HG03097 (cell line): ENCODE measurements around the gene ARHGEF1.
"Not testable (repeated sequence)": the region's sequence is repeated elsewhere in the genome, so short reads cannot be mapped to it uniquely, and the experiment has no call there.

ENCODE experiments used
- ATAC-seq: cut with Tn5 transposase; IDR thresholded peaks from one replicate; pipeline ENCODE4 v1.9.1; 2021; ENCODE audit not compliant: unreplicated experiment, low FRiP score

Gene ARHGEF1

DNA sequence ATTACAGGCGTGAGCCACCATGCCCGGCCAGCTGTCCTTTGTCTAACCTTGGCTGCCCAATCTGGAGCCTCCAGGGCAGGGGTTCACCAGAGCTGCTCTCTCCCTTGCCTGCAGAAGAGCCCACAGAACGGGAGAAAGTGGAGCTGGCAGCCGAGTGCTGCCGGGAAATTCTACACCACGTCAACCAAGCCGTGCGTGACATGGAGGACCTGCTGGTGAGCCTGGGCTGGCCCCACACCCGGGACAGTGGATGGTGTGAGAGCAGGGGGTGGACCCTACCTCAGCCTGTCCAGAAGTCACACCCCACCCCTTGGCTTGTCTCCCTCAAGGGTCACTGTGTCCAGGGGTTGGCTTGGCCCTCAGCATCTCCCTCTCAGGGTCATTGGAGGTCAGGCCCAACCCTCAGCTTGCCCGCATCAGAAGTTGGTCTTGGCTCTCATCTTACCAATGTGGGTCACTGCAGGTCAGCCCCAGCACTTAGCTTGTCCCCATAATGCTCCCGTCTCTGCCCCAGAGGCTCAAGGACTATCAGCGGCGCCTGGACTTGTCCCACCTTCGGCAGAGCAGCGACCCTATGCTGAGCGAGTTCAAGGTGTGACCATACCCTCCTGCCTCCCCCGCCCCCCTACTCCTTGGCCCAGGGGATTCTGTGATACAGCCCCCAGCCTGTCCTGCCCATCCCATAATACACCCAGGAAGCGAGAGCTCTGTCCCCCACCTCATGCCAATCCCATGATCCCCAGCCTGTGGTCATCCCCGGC lies 20.4 kb downstream of the ARHGEF1 start:
- ATAC-seq: no peak

DNA sequence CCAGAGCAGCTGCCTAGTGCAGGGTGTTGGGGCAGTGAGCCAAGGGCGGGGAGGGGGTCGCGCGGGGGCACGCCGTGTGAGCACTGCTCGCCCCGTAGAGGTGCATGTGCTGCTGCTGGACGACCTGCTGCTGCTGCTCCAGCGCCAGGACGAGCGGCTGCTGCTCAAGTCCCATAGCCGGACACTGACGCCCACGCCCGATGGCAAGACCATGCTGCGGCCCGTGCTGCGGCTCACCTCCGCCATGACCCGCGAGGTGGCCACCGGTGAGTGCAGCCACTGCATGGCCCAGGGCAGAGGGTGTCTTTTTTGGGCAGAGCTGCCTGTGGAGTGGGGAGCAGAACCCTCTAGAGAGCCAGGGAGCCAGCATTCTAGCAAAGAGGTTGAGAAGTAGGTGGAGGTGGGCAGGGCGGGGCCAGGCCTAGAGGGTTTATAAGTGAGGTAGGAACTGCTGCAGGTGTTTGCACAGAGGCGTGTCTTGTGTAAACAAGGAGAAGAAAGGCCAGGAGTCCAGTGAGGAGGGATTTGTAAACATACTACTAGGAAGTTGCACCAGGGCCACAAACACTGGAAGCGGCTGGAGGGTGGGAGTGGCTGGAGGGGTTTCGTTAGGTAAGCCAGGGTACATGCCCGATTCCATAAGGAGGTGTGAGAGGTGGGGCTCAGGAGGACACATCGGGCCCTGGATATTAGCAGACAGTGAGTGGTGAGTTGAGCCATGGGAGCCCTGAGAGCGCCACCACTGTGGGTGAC lies 21.3 kb downstream of the ARHGEF1 start:
- no peak for ATAC-seq

DNA sequence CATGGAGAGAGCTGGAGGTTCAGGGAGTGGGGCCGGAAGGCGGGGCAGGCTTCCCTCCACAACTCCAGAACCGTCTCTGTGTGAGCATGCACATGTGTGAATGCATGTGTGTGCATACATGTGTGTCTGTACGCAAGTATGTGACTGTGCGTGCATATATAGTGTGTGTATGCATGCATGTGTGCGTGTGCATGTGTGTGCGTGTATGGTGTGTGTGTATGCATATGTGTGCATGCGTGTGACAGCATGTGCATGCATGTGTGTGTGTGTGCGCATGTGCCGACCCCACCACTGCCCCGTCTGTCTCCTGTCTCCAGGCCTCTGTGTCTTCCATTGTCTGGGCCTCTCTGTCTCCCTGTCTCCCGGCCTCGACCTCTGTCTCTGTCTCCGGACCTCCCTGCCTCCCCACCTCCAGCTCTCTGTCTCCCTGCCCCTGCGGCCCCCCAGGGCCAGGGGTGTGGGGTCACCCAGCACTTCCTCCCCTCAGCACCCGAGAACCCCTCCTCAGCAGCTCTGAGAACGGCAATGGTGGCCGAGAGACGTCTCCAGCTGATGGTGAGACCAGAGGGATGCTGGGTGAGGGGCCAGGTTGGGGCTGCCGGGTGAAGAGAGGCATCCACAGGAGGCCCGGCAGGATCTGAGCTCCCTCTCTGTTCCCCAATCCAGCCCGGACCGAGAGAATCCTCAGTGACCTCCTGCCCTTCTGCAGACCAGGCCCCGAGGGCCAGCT lies 22.5 kb downstream of the ARHGEF1 start:
- ATAC-seq: no peak

DNA sequence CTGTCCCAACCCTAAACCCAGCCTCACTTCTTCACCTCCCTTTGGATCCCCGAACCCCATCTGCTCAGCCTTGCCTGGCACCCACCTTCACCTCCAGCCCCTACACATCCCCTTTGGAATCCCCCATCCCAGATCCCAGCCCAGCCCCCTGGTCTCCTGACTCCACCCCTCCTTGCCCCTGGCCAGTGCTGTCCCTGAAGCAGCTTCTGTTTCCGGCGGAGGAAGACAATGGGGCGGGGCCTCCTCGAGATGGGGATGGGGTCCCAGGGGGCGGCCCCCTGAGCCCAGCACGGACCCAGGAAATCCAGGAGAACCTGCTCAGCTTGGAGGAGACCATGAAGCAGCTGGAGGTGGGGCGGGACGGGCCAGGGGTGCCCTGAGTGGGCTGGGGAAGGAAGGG lies 23.3 kb downstream of the ARHGEF1 start:
- no peak for ATAC-seq

DNA sequence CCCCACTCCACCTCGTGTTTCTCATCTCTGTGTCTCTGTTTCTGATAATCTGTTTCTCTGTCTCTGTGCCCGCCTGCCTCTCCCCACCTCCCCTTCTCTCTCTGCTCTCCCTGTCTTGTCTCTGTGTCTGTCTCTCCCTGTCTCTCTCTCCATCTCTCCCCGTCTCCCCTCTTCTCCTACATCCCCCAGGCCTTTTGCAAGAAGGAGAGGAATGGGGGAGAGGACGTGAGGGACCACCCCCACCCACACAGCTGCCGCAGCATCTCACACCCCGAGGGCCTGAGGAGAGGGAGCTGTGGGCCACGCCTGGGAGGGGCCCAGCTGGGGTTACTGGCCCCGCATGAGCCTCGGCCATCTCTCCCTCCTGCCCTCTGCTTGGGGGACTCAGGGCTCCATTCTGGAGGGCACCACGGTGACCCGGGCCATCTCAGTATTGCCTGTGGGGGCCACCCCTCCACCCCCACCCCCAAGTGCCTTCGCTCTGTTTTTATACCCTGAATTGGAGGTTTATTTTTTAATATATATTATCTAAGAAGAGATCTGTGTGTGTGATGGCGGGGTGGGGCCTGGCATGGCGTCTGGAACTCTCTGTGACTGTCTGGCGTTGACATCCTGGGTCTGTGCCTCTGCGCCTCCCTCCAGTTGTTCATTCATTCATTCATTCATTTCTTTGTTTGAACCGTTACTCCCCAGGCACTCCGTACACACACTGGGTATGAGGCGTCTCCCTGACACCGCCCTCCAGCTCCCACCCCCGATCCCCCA lies 24.1 kb downstream of the ARHGEF1 start:
- no peak for ATAC-seq

DNA sequence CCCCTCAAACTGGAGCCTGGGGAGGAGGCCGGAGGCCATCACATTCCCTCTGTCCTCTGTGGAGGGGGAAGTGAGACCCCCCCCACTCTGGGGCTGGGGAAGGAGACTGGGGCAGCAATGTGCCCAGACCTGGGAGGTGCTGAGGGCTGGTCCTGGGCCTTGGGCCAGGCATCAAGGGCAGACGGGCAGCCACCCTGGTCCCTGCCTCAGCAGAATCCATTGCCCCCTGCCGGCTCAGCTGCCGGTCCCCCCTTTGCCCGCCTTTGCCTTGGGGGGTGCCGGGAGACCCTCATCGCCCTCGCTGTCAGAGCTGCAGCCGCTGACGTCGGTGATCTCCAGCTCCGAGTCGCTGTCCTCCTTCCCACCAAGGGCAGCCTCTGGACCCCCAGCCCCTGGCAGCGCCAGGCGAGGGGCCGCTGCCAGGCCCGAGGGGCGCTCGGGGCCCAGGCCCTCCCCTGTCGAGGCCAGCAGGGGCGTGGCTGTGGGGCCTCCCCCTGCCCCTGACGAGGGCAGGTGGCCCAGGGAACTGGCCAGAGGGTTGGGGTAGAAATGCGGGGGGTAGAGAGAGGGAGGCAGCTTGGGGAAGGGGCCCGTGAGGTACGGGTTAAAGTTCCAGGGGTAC lies 25.1 kb downstream of the ARHGEF1 start:
- no peak for ATAC-seq

DNA sequence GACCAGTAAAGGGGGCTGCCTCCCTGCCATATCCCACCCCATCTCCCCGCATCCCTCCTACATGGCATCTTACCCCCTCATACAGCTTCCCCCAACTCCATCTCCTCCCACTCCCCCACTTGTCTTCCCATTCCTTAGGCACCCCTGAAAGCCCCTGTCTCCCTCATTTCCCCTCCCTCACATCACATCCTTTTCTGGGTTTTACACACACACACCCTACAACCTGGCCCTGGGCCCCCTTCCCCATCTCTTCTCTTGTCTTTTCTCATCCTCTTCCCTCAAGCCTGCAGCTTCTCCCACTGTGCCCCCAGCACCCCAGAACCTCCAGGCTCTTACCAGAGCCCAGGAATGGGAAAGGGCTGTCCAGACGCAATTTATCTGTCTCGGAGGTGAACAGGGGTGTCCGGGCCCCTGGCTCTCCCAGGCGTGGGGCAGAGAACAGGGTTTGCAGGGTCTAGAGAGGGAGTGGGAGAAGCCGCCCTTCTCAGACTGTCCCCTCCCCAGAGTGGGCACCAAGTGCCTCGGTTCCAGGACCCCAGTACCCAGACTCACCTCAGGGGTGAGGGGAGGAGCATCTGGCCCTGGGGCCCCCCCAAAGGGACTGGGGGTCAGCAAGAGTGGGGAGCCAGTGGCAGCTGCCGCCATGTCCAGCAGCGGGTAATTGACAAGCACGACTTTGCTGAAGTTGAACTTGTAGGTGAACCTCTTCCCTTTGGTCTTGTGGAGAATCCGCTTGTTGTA lies 25.9 kb downstream of the ARHGEF1 start:
- ATAC-seq: no peak

DNA sequence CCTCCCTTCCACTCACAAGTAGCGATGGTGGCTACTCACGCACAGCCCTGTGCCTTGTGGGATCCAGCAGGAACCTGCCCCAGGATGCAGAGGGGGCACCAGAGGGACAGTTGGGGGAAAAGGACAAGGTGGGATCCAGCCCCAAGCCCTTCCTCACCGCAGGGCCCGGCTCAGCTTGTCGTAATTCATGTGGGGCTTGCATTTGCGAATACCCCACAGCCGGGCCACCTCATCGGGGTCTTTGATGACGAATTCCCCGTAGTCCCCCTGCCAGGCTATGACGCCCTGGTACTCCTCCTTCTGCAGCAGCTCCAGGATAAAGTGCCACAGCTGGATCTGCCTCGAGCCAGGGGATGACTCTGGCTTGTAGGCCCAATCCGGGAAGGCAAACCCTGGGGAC lies 26.7 kb downstream of the ARHGEF1 start:
- ATAC-seq: no peak

DNA sequence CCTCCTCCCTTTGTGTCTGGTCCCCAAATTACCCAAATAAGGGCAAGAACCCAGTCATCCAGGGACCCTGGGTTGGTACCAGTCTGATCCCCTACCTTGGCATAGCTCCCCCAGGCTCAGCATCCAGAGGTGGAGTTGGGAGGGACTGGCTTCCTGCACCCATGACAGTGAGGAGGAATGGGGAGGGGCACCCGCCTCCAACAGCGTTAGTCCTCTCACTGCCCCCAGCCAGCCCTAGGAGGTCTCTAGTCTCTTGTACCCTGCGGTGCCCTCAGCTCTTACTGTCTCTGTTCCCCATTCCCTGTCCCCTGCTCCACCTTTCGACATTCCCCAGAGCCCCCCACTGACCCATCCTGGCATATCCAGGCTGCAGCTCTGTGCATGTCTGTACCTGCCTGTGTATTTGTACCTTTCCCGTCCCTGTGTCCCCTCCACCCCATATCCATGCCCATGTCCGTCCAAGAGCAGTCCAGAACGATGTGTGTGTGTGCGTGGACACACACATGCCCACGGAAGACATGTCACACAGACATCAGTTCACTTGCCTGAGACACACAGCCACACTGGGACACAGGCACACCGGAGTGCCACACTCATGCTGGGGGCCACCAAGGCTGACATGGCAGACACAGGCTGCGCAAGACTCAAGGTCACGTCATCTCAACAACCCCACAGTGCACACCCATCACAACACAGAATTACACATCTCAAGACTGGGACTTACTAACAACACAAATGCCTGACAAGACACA lies 27.4 kb downstream of the ARHGEF1 start:
- no peak for ATAC-seq

DNA sequence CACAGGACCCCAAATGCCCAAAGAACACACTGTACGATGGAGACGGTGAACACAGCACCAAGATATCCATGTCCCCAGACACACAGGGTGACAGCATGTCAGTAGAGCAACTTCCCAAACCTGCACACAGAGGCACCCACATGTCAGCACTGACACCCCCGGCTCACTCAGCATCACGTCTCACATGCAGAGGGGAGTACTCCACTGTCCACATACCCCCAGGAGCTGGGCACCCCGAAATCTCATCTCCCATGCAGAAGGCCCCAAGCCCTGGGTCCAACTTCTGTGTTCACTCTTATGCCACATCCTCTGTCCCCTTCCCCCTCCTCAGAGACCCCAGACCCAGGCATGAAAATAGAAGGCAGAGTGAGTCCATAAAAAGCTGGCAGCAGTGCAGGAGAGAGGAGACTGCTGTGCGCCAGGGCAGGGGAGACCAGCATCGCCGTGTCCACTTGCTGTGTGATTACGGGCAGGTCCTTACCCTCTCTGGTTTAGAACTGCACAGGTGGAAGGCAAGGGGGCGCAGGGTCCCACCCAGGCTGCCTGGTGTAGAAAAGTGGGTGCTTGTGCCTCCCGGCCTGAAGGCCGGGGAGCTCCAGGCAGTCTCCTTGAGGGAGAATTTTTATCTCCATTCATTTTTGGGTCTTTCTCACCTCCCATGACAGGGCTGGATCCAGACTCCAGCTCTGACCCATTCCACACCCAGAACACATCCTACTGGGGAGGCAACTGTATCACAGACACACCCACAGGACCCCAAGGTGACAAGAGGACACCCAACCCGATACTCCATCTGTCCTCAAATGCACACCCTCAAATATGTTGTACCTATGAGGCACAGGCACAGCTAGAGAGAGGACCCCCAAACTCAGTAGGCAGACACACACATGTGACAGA lies 28.3 kb downstream of the ARHGEF1 start:
- ATAC-seq: no peak

DNA sequence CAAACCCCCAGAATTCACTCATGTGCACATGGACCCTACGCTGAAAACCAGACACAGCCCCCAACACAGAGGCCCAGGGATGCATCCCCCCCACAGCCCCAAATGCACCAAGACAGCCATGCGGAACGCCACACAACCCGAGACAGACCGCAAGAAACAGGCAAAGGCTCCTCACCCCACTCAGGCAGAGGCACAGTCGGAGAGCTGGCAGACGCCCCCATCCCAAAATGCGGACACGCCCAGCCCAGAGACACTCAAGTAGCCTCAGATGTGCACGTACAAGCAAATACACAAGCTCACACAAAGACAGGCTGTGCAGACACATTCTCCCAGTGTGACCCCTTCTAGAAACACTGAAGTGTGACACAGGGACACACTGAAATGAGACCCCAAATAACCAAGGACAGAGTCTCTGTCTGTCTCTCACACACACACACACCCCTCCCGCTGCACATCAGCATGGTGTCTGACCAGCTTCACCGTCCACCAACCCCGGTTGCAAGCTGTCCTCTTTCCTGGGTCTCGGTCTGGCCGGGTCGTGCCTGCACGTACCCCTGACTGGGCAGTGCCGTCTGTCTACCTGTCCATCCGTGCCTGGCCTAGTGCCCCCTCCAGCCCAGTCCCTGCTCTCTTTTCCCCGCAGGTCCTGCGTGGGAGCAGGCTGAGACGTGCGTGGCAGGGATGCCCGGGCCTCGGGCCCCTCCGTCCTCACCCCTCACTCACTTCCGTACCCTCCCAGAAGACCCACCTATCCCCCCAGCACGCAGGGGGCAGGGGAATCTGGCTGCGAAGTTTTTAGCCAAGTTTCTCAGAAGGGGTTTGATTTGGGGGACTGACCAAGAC lies 29.1 kb downstream of the ARHGEF1 start:
- ATAC-seq: no peak

DNA sequence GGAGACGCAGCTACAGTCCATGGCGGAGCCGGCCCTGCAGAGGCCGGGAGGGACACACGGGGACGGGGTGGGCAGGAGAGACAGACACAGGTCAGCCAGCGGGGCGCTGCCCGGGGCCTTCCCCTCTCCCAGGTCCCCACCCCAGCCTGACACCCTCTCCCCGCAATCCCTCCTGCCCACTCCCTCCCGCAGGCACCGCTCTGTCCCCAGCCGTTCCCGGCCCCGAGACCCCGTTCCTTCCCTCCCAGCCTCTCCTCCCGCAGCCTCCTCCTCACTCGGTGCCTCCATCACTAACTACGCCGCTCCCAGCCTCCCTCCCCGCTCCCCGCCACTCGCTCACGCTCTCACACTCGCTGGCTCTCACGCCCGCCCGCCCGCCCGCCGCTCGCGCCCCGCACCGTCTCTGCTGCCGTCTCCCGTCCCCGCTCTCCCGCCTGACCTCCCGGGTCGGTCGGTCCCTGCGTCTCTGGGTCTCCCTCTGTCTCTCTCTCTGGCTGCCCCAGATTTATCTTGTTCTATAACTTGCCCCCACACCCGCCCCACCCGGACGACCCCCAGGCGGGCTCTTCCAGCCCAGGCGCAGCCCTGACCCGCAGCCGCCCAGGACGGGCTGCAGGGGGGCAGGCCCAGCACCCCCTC lies 30.0 kb downstream of the ARHGEF1 start:
- ATAC-seq: no peak

DNA sequence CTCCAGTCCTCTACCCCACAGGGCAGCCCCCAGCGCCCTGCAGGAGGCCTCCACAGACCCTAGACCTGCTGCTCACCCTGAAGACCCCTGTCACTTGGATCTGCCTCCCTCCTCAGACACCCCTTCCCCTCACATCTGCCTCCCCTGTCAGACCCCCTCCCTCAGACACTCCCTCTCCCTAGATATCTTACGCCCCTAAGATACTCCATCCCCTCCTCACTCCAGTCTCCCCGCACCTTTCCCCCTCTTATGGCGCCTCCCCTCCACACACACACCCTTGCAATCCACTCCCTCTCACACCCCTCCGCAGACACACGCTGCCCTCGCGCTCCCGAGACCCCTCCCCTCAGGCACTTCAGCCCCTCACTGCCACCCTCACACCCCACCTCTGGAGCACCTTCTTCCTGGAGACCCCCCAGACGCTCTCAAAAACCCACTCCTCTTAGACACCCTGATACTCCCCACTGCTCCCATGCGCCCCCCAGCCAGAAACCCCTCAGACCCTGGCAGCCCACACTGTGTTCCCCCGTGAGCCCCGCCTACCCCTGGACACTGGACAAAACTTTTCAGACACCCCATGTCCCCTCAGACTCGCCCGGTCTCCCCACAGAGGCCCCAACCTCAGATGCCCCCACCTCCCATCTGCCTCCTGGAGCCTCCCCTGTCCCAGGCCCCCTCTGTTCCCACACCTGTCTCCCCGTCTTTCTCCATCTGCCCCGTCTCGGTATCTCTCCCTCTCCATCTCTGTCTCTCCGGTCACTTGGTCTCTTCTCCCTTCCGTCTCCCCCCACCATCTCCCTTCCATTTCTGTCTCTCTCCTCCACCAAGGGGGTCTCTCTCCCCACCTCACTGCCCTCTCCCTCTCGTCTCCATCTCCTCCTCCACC lies 30.8 kb downstream of the ARHGEF1 start:
- ATAC-seq: no peak

DNA sequence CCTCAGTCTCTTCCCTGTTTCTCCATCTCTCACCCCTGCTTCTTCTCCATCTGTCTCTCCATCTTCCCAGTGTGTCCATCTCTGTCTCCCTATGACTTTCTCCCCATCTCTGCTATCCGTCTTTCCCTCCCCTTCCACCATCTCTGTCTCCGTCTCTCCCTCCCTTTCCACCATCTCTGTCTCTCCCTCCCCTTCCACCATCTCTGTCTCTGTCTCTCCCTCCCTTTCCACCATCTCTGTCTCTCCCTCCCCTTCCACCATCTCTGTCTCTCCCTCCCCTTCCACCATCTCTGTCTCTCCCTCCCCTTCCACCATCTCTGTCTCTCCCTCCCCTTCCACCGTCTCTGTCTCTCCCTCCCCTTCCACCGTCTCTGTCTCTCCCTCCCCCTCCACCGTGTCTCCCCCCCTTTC lies 31.4 kb downstream of the ARHGEF1 start:
- not testable (repeated sequence) for ATAC-seq

DNA sequence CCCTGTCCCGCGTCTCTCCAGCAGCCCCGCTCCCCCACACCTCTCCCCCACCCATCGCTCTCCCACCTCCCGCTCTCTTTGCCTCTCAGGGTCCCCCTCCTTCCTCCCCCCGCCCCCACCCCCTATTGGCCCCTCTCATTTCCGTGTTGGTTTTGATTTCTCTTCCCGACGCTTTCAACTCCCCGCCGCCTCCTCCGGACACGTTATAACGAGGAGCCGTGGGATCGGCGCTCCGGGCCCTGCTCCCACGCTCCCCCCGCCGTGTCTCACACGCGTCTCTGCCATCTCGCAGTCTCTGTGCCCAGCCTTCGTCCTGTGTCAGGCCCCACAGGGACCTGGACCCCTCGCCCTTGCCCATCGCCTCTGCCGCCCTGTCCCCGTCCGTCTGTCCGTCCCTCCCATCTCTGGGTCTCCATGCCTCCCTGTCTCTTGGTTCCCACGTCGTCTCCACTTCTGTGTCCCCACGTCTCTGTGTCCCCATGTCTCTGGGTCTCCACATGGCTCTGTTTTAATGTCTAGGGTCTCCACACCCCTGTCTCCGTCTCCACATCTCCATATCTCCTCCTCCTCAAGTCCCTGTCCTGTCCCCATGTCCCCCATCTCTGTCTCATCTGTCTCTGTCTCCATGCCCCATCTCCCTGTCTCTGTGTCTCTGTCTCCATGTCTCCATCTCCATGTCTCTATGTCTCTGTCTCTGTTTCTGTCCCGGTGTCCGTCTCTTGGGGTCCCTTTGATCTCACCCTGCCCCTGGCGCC lies 32.2 kb downstream of the ARHGEF1 start:
- no peak for ATAC-seq
